ENCODE measurements around the gene MID2. TPM values are rescaled to one million over a fixed set of nuclear protein-coding genes. Genes with fewer than 3 reads are reported as not detected.
"Not testable (repeated sequence)": the region's sequence is repeated elsewhere in the genome, so short reads cannot be mapped to it uniquely, and the experiment has no call there.

Gene MID2
- total and polyA plus RNA-seq, 12 donors: 3.5 to 55.4 (median 33.3) TPM

DNA sequence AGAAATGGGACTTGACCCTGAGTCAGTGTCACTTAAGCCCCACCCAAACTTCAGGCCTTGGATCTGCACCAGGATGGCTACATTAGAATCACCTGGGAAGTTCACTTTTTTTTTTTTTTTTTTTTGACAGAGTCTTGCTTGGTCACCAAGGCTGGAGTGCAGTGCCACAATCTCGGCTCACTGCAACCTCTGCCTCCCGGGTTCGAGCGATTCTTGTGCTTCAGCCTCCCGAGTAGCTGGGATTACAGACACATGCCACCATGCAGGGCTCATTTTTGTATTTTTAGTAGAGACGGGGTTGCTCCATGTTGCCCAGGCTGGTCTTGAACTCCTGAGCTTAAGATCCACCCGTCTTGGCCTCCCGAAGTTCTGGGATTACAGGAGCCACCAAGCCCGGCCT lies 45.1 kb upstream of the MID2 start:
- TF ChIP-seq CTCF (IDR thresholded peaks at IDR 0.05) (no peak), POLR2A (IDR thresholded peaks at IDR 0.05) (no peak)
- no peaks in the 10 kb centered on the region for H3K36me3 ChIP-seq (replicated peaks in 1 of 2)
- H3K27ac ChIP-seq: no peak overlapping the region
- no peak overlapping the region for H3K4me3 ChIP-seq
- 81 to 84% (median 82%) methylated on average over 3 to 9 of the region's 9 CpGs for whole genome bisulfite sequencing, 4 donors
- DNase-seq: no peak
- H3K4me1 ChIP-seq (replicated peaks in 1 of 2): no peaks in the 10 kb centered on the region
- peaks cover 13% of the 10 kb centered on the region for H3K27me3 ChIP-seq
- intact Hi-C loops (cut with DNase I): no loop called here
- no peaks in the 10 kb centered on the region for H3K9me3 ChIP-seq (replicated peaks in 1 of 3)

DNA sequence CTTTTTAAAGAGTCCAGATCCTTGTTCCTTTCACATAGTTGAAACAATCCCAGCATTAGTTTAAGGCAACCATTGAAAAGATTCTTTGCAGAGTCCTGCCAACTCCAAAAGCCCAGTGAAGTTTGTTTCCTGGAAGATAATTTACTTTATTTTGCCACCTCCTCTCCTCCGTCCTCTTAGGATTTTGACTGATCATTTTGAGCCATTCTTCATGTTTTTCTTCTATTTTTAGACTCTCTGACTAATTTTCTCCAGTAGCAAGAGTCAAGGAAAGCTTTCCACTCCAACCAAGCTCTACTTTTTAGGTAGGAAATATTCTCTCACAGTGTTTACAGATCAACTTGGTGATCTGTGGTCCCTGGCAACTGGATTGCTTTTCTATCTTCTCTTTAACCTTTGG lies 37.8 kb upstream of the MID2 start:
- Histone ChIP-seq H3K4me1 (replicated peaks in 1 of 2) (no peaks in the 10 kb centered on the region), H3K36me3 (replicated peaks in 1 of 2) (no peaks in the 10 kb centered on the region), H3K27me3 (peaks cover 11% of the 10 kb centered on the region), H3K4me3 (no peak overlapping the region), H3K27ac (peak overlapping the region in 2 of 5 donors; percentile 15 to 20), H3K9me3 (replicated peaks in 1 of 3) (no peaks in the 10 kb centered on the region)
- WGBS, 4 donors: 5 to 24% (median 18%) methylated on average over 1 of the region's 1 CpG
- TF ChIP-seq CTCF (IDR thresholded peaks at IDR 0.05): no peak
- TF ChIP-seq POLR2A (IDR thresholded peaks at IDR 0.05): no peak
- intact Hi-C loops (cut with DNase I): no loop called here
- DNase-seq: no peak

DNA sequence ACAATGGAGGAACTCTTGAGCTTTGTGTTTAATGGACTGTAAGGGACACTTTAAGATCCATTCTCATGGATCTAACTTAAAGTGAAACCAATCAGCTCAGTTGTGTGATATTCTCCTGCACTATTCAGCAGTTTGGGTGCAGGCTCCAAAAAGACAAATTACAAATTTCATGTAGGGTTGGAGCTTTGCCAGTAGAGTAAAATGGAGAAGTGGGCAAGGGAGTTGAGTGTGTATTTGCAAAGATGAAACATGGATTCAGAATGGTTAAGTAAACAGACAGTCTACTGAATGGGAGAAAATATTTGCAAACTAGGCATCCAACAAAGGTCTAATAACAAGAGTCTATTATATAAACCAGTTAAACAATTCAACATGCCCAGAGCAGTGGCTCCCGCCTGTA lies 21.2 kb upstream of the MID2 start:
- H3K4me1 ChIP-seq (replicated peaks in 1 of 2): no peaks in the 10 kb centered on the region
- H3K27me3 ChIP-seq: peaks cover 18% of the 10 kb centered on the region
- no peaks in the 10 kb centered on the region for H3K9me3 ChIP-seq (replicated peaks in 1 of 3)
- no peak overlapping the region for H3K4me3 ChIP-seq
- 46 to 95% (median 73%) methylated on average over 1 of the region's 1 CpG for WGBS, 4 donors
- intact Hi-C loops (cut with DNase I): no loop called here
- DNase-seq: no peak
- H3K27ac ChIP-seq: no peak overlapping the region
- H3K36me3 ChIP-seq (replicated peaks in 1 of 2): no peaks in the 10 kb centered on the region
- TF ChIP-seq POLR2A (IDR thresholded peaks at IDR 0.05) (no peak), CTCF (IDR thresholded peaks at IDR 0.05) (no peak)

DNA sequence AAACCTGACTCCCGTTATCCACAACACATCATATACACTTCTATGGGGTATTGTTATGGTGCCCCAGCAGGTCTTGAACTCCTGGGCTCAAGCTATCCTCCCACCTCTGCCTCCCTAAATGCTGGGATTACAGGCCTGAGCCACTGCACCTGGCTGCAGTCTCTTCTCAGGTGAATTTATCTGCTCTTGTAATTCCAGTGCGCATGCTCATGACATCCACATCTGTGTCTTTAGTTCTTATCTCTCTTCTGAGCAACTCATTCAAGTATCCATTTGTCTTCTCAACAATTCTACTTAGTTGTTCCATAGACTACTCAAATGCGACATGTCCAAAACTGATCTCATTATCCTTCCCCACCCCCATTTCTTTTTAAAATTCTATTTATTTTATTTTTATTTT lies 20.5 kb upstream of the MID2 start:
- H3K9me3 ChIP-seq (replicated peaks in 1 of 3): no peaks in the 10 kb centered on the region
- WGBS, 4 donors: 80 to 94% (median 91%) methylated on average over 3 of the region's 3 CpGs
- no peak overlapping the region for H3K27ac ChIP-seq
- no peaks in the 10 kb centered on the region for H3K4me1 ChIP-seq (replicated peaks in 1 of 2)
- no peak for TF ChIP-seq POLR2A (IDR thresholded peaks at IDR 0.05)
- TF ChIP-seq CTCF (IDR thresholded peaks at IDR 0.05): no peak
- no peak overlapping the region for H3K4me3 ChIP-seq
- intact Hi-C loops (cut with DNase I): no loop called here
- no peaks in the 10 kb centered on the region for H3K36me3 ChIP-seq (replicated peaks in 1 of 2)
- no peak for DNase-seq
- peaks cover 15% of the 10 kb centered on the region for H3K27me3 ChIP-seq

GRCh38 chrX:107810053-107810452 lies 15.6 kb upstream of the MID2 start:
- H3K4me3 ChIP-seq; H3K4me1 ChIP-seq (replicated peaks in 1 of 2); H3K36me3 ChIP-seq (replicated peaks in 1 of 2); H3K27me3 ChIP-seq; intact Hi-C loops (cut with DNase I); DNase-seq; H3K9me3 ChIP-seq (replicated peaks in 1 of 3); H3K27ac ChIP-seq: not testable (repeated sequence)
- 77 to 91% (median 85%) methylated on average over 10 of the region's 10 CpGs for WGBS, 4 donors

All from adrenal gland (tissue), 12 donors.